Uterus (tissue), 4 donors: ENCODE data around the gene TMEM11. TPM values are rescaled to one million over a fixed set of nuclear protein-coding genes. Genes with fewer than 3 reads are reported as not detected.

Source experiments
- DNase-seq, 2 donors: peaks; one replicate each; pipeline ENCODE4 v3.0.0-alpha.2; 2019 to 2020
- H3K27ac ChIP-seq, 2 donors: fragments of 200-600 bp; sonication (generic); 1 replicate in 1 of 2; 2 replicates in 1 of 2; pipeline ENCODE4 v1.5.1; 2016 to 2018
- H3K27me3 ChIP-seq, 2 donors: fragments of 200-600 bp; sonication (generic); one replicate each; pipeline ENCODE4 v1.5.1; 2018 to 2019; ENCODE audit warnings: control low read depth in 1 of 2
- H3K36me3 ChIP-seq, 2 donors: fragments of 200-600 bp; sonication (generic); one replicate each; pipeline ENCODE4 v1.5.1; 2019; ENCODE audit warnings: control low read depth in 1 of 2
- H3K4me1 ChIP-seq, 2 donors: fragments of 200-600 bp; sonication (generic); one replicate each; pipeline ENCODE4 v1.5.1; 2018 to 2019; ENCODE audit warnings: control low read depth in 1 of 2
- H3K4me3 ChIP-seq, 2 donors: fragments of 200-600 bp; sonication (generic); 1 replicate in 1 of 2; 2 replicates in 1 of 2; pipeline ENCODE4 v1.5.1; 2018 to 2019; ENCODE audit warnings: mild to moderate bottlenecking in 1 of 2
- H3K9me3 ChIP-seq, 2 donors: fragments of 200-600 bp; sonication (generic); one replicate each; pipeline ENCODE4 v1.5.1; 2019; ENCODE audit warnings: control low read depth in 1 of 2
- POLR2A ChIP-seq, 2 donors: fragments of 450-650 bp; IDR thresholded peaks; one replicate each; pipeline ENCODE4 v1.6.1; 2016; ENCODE audit warnings: antibody characterized with exemption in 2 of 2, mild to moderate bottlenecking in 1 of 2, moderate library complexity in 1 of 2
- intact Hi-C: fragments of 100-400 bp; cut with DNase I; formaldehyde crosslinking; loops from one replicate; pipeline ENCODE4 v1.15.1; 2023; ENCODE audit warnings: low total_unique reads
- total RNA-seq, 4 donors: library from RNA; depleted of rRNA in 3 of 4; stranded (reverse); fragments of >200 nt in 3 of 4; gene quantifications; one replicate each; pipeline versions ENCODE4 v1.1.0 to v1.2.4, GENCODE V29; 2014 to 2023
- TF ChIP-seq, protein P1 (sequence below), 4 experiments: fragments of 200-600 bp in 2 of 4; fragments of 450-650 bp in 2 of 4; sonication (generic) in 2 of 4; IDR thresholded peaks; one replicate each; pipeline ENCODE4 v1.5.1; 2016 to 2019; ENCODE audit warnings: antibody characterized with exemption in 4 of 4, mild to moderate bottlenecking in 2 of 4, moderate library complexity in 1 of 4
- donor health status: DM: yes; HTN: yes; CAD: no.

Gene TMEM11
- total RNA-seq, 4 donors from 2014 or later: 6.9 to 23.8 (median 15.3) TPM

DNA sequence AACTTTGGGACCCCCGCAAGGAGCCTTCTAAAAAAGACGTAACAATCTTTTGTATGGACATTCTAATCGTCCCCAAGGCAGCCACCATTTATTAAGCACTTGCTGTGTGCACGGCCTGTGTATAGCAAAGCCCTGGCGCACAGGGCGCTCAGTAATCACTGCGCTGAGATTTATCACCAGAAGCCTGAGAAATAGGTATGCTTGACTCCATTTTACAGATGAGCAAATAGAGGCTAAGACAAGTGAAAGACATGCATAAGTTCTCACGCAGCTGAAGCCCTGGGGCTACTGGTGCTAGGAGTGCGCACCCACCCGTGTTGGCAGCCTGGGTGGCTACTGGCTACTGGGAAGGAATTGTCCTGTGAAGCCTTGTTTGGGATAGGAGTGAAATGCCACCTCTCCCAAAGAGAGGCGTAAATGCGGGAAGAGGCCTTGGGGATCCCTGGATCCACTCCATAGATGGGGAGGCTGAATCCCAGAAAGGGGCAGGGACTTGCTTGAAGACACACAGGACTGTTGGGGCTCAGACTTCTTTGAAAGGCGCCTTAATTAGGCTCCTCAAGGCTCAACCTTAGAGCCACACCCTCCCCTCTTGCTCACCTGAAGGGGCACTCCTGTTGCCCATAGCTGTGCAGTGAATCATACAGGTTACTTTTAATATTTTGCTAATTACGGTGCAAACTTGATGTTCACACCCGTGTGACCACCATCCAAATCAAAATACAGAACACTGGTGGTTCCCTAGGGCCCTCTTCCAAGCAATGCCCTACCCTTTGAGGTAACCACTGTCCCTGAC, 39.9 kb upstream of the TMEM11 start:
- no peaks in the 10 kb centered on the region for H3K27me3 ChIP-seq
- TF ChIP-seq, protein P1, sequence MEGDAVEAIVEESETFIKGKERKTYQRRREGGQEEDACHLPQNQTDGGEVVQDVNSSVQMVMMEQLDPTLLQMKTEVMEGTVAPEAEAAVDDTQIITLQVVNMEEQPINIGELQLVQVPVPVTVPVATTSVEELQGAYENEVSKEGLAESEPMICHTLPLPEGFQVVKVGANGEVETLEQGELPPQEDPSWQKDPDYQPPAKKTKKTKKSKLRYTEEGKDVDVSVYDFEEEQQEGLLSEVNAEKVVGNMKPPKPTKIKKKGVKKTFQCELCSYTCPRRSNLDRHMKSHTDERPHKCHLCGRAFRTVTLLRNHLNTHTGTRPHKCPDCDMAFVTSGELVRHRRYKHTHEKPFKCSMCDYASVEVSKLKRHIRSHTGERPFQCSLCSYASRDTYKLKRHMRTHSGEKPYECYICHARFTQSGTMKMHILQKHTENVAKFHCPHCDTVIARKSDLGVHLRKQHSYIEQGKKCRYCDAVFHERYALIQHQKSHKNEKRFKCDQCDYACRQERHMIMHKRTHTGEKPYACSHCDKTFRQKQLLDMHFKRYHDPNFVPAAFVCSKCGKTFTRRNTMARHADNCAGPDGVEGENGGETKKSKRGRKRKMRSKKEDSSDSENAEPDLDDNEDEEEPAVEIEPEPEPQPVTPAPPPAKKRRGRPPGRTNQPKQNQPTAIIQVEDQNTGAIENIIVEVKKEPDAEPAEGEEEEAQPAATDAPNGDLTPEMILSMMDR (IDR thresholded peaks at IDR 0.05): no peak
- no peak for TF ChIP-seq POLR2A (IDR thresholded peaks at IDR 0.05)
- intact Hi-C loops: no loop called here
- no peaks in the 10 kb centered on the region for H3K36me3 ChIP-seq
- DNase-seq: no peak
- no peaks in the 10 kb centered on the region for H3K9me3 ChIP-seq
- peak overlapping the region; percentile 78 to 90 for H3K27ac ChIP-seq
- peaks cover 0 to 16% of the 10 kb centered on the region in 2 donors for H3K4me1 ChIP-seq
- H3K4me3 ChIP-seq: peak overlapping the region; percentile 59 to 63

DNA sequence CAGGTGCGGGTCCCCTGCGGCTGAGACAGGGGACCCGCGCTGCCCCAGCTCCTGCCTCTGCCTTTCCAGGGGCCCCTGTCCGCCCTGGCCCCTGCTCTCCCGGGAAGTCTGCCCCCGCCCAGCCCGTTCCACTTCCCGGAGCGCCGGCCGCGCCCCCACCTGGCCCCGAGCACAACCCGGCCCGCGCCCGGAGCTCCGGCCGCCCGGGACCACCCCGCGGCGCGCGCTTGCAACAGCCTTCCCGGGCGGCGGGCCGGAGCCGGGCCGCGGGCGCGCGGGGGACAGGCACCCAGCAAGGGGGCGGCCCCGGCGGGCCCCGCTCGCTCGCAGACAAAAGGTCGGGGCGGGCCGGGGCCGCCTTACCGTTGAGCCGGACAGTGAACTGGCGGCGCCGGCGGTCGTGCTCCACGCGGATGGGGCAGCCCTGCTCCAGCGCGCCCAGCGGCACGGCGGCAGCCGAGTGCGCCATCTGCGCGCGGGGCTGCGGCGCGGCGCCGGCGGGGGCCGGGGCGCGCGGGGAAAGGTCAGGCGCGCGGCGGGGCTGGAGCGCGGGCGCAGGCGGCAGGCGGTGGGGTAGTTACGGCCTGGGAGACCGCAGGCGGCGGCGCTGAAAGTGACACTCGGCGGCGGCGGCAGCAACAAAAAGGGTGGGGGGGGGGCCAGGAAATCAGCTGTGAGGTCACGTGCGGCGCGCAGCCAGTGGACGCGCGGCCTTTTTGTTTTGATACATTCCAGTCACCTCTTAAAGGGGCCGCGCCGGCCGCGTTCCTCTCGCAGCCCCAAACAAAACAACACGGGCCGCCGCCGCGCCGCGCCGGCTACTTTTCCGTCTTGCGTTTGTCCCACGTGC, 39.1 kb upstream of the TMEM11 start, which contains the start of gene NATD1:
TSS of gene NATD1 (minus strand) at position 615 of the 850 bp plus-strand sequence. CDS start at position 469, 146 bp downstream.
- peak; percentile 81 to 88 for DNase-seq
- H3K27ac ChIP-seq: peak within 1 kb of the TSS; percentile 78 to 90
- no peaks in the 10 kb centered on the region for H3K27me3 ChIP-seq
- H3K9me3 ChIP-seq: no peaks in the 10 kb centered on the region
- TF ChIP-seq POLR2A (IDR thresholded peaks at IDR 0.05): peak; percentile 21 to 65
- TF ChIP-seq, protein P1 (IDR thresholded peaks at IDR 0.05): no peak
- intact Hi-C loops: no loop called here
- peaks cover 0 to 16% of the 10 kb centered on the region in 2 donors for H3K4me1 ChIP-seq
- no peaks in the 10 kb centered on the region for H3K36me3 ChIP-seq
- H3K4me3 ChIP-seq: peak within 1 kb of the TSS; percentile 59 to 63

DNA sequence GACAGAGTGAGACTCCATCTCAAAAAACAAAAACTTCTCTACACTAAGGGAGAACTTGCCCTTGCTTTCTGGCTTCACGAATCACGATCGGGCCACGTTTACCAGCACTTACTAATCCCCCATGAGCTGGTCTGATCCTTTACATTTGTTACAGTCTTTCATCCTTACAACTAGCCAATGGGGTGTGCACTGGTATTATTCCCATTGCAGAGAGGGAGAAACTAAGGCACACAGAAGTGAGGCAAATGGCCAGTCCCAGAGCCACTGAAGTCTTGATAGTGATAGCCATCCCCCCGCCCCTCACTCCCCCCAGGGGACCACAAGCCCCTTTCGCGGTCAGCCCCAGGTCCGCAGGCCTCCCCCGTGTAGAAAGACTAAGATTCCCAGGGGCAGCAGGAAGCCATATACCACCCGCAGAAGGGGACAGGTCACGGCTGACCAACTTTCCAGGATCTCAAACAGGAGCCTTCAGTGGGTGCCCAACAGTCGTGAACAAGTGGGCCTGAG, 38.4 kb upstream of the TMEM11 start:
- DNase-seq: no peak
- H3K27ac ChIP-seq: peak overlapping the region; percentile 78 to 90
- H3K4me3 ChIP-seq: peak overlapping the region; percentile 59 to 63
- no peaks in the 10 kb centered on the region for H3K27me3 ChIP-seq
- TF ChIP-seq POLR2A (IDR thresholded peaks at IDR 0.05): no peak
- TF ChIP-seq, protein P1 (IDR thresholded peaks at IDR 0.05): no peak
- peaks cover 0 to 16% of the 10 kb centered on the region in 2 donors for H3K4me1 ChIP-seq
- no peaks in the 10 kb centered on the region for H3K36me3 ChIP-seq
- intact Hi-C loops: no loop called here
- H3K9me3 ChIP-seq: no peaks in the 10 kb centered on the region

DNA sequence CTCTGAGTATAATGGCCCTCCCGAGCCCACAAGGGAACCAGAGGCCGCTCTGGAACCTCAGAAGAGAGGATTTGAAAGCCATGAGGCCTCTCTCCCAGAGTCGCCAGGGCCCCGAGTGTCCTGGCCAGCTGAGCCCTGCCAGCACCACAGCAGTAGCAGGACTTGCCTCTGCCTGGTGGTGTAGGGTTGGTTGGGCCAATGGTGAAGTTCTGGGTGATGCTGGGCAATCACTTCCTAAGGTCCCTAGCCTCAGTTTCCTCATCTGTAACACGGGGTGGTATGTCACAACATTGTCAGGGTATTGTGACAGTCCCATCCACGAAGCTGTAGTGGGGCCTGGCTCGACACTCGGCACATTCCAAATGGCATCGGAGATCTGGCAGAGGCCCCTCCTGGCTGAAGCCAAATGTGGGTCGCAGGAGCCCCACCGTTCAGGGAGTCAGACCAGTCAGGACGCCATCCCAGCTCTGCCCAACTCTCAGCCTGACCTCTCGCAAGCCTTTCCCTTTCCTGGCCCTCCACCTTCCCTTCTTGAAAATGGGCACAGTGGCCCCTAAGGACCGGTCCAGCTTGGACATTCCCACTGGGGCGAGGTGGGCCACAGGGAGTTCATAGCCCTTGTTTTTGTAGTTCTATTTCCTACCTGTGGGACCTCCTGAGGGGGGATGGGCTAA, 37.5 kb upstream of the TMEM11 start:
- H3K9me3 ChIP-seq: no peaks in the 10 kb centered on the region
- H3K4me3 ChIP-seq: no peak overlapping the region

More for the DNA sequence above, 37.5 kb upstream of the TMEM11 start:
- H3K4me1 ChIP-seq: peaks cover 0 to 16% of the 10 kb centered on the region in 2 donors
- no peaks in the 10 kb centered on the region for H3K36me3 ChIP-seq
- H3K27ac ChIP-seq: peak overlapping the region; percentile 78 to 90
- TF ChIP-seq, protein P1 (IDR thresholded peaks at IDR 0.05): no peak
- TF ChIP-seq POLR2A (IDR thresholded peaks at IDR 0.05): no peak
- intact Hi-C loops: no loop called here
- DNase-seq: no peak
- no peaks in the 10 kb centered on the region for H3K27me3 ChIP-seq
